IPS-NIHi7 (cell line): Measurements from ENCODE around the gene GLIS2.

Experiments used
- DNase-seq: peaks from one replicate; pipeline ENCODE4 v3.0.0; 2012; ENCODE audit warnings: mixed read lengths; ENCODE audit errors: extremely low spot score

The GLIS2 gene

DNA sequence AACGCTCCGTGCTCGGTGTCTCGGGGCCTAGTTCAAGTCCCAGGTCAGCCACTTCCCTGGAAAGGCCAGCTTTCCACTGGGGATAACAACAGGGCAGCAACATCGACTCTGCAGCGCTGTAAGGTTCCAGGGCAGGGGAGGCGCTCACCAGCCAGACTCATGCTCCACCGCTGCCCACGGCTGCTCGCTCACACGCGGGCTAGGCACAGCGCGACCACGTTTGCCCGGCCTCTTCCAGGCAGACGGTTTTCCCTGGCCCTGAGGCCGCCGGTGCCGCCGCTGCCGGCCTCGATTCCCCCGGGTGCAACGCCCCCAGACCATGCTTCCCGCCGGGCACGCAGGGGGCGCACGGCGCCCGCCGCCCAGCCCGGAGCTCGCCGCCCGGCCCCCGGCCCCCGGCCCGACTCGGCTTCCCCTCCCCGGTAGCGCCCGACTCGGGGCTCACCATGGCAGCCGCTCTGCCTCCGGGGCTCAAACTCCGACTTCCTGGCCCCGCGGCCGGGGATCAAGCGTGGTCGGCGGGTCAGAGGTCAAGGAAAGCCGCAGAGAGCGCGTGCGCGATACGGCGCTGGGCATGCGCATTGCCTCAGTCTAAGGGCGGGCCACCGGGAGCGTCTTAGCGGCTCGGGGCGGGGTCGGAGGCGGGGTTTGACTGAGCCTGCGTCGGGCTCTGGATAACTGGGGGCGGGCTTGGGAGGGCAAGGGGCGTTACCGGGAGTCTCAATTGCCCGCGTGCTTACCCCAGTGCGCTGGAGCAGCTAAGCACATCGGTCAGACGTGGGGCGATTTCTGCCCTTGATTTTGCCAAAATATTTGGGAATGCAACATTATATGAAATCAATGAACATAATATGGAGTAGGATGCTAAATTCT is 35.2 kb downstream of the GLIS2 start, which contains the start of gene PAM16:
TSS of gene PAM16 (minus strand) at position 535 of the 873 bp plus-strand sequence. CDS start at position 448, 87 bp downstream.
- peak; percentile 98 for DNase-seq

DNA sequence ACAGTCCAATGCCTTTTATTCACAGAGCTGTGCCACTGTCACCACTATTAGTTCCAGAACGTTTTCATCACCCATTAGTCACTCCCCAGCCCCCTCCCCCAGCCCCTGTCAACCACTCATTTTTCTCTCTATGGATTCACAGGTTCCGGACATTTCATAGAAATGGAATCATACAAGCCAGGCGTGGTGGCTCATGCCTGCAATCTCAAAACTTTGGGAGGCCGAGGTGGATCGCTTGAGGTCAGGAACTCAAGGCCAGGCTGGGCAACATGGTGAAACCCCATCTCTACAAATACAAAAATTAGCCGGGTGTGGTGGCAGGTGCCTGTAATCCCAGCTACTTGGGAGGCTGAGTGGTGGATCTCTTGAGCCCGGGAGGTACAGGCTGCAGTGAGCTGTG is 36.0 kb downstream of the GLIS2 start:
- DNase-seq, result no peak

DNA sequence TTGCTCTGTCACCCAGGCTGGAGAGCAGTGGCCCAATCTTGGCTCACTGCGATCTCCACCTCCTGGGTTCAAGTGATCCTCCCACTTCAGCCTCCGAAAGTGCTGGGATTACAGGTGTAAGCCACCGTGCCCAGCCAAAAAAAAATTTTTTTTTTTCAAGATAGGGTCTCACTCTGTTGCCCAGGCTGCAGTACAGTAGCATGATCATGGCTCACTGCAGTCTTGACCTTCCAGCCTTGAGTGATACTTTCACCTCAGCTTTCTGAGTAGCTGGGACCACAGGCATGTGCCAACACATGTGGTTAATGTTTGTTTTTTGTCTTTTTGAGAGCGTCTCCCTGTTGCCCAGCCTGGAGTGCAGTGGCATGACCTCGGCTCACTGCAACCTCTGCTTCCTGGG is 37.0 kb downstream of the GLIS2 start:
- no peak for DNase-seq

DNA sequence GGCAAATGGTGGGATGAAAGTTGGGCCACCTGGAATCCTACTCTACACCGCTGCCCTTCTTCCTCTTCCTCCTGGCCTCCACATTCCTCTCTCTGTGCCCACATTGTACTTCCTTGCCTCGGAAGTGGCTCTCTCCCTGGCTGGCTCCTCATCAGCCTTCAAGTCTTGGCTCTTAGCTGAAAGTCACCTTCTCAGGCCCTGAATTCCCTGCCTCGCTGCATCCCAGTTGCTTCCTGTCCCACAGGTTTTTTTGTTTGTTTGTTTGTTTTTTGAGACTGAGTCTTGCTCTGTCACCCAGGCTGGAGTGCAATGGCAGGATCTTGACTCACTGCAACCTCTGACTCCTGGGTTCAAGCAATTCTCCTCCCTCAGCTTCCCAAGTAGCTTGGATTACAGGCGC is 37.8 kb downstream of the GLIS2 start:
- no peak for DNase-seq

DNA sequence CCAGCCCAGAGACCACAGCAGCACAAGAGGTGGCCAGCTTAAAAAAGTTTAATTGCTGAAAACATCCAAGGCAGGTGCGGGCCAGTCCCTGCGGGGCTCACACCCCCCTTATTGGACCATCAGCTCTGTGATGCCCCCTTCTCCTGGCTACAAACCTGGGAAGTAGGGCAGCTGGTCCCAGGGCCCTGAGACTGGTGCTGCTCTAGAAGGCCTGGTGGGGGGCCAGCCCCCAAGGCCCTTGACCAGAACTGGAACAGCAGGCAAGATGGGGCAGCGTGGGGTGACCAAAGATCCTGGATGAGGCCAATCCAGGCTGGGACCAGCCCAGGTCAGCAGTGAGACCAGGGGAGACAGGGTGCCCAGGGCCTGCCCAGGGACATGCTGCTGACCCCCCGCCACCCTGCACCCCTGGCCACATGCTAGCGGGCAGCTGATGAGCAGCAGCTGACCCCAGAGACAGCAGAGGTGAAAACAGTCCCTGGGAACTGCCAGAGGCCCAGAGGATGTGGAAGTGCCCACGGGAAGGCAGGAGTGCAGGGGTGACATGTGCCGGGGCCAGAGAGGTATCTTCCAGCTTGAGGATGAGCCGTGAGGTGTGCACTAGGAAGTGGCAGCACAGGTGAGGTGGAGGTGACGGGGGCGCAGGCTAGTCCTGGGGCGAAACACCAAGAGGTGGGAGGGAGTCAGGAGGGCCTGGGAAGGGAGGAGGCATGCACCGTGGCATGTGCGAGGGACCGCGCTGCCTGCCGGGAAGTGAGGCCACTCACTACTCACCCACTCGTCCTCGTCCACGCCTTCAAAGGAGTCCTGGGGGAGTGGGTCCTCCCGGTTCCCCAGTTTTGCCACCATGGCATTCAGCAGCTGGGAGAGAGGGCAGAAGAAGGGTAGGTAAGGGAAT is 38.9 kb downstream of the GLIS2 start:
- DNase-seq, result no peak

DNA sequence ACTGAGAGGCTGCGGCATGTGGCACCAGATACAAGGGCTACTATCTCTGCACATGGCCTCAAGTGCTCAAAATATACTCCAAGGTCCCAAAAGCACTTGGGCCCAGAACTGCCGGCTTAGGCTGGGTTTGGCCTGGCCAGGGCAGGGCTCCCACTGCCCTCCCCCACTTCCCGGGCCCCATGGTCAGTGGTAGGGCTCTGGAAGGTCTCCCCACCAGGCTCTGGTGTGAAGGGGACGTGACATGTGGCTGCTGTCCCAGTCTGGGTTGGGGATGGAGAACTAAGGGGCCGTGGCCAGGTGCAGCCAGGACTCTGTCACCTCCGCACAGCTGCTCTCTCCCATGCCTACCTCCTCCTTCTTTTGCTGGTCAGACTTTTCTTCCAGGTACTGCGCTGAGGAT is 41.0 kb downstream of the GLIS2 start:
- DNase-seq, result no peak

DNA sequence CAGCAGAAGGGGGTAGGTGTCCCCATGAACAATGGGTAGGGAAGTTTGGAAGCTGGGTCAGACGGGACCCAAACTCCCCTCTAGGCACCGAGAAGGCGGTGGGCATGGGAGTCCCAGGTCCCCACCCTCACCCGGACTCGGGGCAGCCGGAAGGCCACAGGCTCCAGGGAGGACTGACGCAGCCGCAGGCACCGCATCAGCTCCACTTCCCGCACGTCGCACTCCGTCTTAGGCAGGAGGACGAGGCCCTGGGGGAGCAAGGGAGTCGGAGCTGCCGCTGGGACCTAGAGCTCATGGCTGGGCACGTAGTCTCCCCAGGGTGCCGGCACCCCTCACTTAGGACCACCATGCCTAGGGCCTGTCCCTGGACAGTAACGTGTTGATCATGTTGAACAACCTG is 42.4 kb downstream of the GLIS2 start:
- DNase-seq, result no peak

DNA sequence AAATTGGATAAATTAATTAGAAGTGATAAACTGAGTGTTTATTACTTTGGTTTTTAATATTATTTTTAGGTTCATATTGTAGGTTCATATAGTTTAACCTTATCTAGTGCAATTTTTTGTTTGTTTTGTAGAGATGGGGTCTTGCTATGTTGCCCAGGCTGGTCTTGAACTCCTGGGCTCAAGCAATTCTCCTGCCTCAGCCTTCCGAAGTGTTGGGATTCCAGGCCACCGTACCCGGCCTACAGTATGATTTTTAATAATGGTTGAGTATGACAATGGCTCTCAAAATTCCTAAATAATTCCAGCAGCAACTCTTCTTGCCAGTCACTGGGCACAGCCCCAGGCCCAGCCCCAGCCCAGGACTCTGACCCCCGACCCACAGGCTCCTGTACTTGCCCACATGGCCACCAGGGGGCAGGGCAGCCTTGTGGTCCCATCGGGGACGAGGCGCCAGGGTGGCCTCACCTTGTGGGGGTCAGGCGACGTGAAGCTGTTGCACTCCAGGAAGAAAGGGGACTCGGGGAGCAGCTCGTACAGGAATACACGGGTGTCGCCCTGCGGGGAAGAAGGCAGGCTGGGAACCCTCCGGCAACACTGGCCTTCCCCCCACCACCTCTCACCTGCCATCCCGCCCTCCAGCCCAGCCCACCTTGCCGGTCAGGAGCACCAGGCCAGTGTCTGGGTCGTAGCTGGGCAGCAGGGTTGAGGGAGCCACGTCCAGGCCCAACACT is 43.1 kb downstream of the GLIS2 start:
- DNase-seq, result peak; percentile 87

DNA sequence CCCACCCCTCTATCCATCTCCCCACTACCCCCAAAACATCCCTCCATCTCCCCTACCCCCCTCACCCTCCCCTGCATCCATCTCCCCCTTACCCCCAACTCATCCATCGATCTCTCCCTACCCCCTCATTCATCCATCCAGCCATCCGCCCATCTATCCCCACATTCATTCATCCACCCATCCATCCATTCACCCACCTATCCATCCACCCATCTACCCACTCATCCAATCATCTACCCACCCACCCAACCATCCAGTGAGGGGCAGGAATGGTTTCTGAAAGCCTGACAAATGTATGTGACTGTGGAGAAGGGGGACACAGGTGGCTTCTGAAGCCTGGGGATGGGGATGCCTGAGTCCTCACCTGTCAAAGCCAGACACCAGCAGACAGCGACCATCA is 44.0 kb downstream of the GLIS2 start:
- DNase-seq, result no peak

DNA sequence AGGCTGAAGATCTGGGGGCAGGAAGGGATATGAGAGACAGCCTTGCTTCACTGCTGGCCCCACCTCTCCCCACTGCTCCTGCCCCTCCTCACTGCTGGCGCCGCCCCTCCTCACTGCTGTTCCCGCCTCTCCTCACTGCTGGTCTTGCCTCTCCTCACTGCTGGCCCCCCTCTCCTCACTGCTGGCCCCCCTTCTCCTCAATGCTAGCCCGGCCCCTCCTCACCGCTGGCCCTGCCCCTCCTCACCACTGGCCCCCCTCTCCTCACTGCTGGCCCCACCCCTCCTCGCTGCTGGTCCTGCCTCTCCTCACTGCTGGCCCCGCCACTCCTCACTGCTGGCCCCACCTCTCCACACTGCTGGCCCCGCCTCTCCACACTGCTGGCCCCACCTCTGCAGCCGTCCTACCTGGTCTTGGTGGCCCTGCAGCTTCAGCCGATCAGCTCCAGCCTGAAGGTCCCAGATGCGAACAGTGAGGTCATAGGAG is 44.7 kb downstream of the GLIS2 start:
- peak; percentile 54 for DNase-seq

DNA sequence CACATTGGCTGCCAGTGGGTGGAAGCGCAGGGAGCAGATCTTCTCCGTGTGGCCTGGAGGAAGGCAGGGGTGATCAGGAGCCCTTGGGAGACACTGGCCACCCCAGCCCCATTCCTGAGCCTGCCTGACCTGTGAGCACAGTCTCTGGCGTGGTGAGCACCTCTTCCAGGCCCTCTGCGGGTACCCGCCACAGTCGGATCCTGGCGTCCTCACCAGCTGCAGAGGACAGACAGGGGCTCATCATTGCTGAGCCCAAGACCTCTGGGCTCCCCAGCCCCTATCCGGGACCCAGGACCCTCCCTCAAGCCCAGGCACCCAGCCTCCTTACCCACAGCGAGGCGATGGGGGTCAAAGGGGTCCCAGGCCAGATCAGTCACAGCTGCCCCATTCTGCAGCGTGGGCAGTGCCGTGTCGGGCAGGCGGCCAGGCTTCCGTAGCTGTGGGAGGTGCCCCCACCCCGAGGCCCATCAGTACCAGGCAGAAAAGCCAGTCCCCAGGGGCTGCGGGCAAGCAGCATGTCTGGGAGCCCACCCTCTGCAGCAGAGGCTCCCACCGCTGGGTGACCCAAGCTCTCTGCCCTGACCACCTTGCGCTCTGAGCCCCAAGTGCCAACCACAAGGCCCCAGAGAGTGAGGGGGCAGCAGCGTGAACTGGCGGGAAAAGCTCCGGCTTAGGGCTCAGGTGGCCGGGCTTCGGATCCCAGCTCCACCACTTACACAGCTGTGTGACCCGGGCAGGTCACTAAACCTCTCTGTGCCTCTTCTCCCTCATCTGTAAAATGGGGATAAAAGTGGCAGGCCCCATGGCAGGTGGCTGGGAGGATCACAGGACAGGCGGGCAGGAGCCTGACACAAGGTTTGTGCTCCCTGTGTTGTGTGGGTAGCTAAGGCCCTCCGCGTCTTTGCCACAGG is 45.4 kb downstream of the GLIS2 start:
- DNase-seq, result no peak

DNA sequence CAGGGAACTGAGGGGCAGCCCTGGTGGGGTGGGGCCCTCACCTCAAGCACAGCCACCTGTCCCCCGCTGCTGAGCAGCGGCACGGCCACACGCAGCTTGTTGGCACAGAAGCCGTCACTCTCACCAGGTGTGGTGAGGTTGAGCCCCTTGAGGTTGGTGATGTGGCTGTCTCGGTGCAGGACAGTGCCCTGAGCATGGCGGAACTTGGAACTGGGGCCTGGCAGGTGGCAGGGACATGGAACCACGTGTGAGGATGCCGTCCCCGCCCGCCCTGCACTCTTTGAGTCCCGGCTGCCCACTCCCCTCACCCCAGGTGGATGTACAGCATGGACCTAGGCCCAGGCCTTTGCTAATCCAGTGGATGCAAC is 46.1 kb downstream of the GLIS2 start:
- DNase-seq, result no peak

DNA sequence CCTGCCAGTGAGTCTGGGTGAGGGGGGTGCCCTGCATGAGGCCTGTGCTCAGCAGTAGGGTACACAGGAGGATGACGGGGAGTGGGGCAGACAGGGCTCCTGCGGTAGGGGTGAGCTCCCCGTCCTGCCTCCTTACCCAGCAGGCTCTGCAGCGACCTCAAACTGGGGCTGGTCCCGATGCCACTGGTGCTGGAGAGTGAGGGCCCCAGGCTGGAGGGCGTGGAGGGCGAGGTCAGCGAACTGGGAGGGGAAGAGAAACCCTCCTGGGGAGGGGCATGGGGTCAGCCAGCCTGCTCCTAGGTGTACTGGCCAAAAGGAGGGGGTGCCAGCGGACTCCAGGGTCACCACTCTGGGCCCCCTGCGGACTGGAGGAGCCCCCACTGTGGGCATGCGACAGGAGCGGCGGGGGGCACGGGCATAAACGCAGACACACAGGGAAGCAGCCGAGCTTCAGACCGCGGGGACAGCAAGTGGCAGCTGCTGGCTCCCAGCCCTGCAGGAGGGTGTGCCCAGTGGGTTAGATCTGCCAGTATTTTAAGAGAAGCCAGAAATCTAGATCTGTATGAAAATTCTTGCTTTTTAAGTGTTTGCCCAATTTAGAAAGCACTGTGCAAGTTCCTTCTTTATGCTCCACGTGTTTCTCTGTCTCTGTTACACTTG is 46.7 kb downstream of the GLIS2 start:
- no peak for DNase-seq

DNA sequence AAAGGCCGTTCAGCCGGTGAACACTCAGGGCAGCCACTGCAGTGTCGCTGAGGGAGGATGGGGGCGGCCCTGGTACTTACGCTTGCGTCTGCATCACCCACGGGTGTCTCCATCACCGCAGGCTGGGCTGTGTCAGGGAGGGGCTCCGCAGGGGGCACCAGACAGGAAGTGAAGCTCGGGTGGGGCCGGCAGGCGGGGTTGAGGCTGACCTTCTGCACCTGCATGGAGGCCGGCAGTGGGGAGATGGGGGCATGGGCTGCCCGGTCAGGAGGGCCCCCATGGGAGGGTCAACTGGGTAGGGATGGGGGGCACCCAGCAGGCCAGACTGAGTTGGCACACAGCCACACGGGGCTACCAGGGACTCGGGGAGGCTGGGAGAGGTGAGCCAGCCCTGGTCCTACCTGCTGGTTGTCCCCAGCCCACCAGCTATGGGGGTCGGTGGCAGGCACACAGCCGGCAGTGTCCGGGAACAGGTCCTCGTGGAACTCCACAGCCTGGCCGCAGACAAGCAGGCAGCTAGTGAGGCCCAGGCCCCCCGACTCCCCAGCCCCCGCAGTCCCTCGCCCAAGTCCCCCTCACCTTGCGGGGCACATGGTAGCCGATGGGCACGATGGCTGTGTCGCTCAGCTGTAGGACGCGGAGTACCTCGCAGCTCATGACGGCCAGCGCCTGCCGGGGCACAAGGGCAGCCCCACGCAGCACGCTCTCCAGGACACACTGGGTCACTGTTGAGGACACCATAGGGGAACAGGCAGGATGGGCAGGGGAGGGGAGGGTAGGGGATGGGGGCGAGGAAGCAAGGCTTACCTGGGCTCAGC is 48.5 kb downstream of the GLIS2 start:
- no peak for DNase-seq

DNA sequence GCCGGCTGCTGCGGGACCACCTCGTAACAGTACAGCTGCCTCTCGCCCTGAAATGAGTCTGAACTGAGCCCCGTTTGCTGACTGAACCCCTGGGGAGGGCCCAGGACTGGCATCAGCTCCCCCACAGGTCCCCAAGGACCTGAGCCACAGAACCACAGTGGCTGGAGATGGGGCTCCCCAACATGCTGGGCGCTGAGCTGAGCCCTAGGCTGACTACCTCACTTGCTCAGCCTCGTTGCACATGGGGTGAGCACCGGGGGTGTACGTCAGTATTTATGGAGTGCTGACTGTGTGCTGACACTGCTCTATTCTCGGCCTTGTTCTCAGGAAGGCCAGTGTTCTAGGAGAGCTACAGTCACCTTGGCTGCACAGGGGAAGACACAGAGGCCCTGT is 49.1 kb downstream of the GLIS2 start:
- DNase-seq, result no peak

DNA sequence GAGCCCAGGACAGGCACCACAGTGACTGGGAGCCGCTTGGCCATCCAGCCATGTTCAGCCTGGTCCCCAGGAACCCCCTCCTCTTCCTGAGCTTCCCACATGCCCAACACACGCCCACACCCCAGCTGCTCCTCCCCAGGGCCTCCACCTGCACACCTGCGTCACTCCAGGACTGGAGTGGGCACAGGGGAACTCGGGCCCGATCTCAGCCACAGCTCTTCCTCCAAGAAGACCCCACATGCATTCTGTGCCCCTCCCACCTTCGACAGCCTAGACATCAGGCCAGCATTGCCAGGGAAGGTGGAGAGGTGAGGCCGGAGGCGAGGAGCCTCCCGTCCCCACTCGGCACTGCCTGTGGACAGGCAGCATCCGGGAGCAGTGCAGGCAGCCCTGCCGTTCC is 49.7 kb downstream of the GLIS2 start:
- no peak for DNase-seq

DNA sequence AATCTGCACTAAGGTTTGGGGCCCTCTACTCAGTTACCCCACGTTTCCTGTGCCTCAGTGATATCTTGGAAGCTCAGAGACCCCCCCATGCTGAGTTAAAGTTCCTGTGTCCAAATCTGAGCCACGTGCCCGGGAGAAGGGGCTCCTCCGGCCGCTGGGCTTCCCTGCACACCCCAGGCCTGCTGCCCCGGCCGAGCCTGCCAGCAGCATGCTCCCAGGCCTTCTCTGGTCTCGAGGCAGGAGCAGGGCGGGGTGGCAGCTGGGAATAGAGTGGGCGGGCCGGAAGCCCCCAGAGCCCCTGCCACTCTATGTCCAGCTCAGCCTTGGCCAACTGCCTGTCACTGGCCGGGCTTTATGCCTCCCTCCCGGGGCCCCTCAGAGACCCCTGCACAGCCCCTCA is 50.1 kb downstream of the GLIS2 start:
- no peak for DNase-seq

DNA sequence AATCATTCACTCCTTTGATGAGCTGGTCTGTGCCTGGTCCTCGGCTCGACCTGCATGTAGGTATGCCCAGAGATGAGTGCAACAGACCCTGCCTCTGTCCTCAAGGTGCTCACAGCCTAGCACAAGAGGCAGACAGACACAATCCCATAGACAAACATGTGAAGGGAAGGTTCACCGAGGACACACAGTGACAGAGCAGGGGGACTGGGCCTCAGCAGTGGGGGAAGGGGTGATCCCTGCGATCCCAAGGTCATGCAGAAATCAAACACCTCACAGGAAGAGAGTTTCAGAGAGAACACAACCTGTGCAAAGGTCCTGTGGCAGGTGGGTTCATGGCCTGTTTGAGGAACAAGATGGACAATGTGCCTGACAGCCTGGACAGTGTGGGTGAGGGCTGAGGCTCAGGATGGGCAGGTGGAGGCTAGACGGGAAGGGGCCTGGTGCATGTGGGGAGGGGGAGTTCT is 51.6 kb downstream of the GLIS2 start:
- DNase-seq, result no peak

DNA sequence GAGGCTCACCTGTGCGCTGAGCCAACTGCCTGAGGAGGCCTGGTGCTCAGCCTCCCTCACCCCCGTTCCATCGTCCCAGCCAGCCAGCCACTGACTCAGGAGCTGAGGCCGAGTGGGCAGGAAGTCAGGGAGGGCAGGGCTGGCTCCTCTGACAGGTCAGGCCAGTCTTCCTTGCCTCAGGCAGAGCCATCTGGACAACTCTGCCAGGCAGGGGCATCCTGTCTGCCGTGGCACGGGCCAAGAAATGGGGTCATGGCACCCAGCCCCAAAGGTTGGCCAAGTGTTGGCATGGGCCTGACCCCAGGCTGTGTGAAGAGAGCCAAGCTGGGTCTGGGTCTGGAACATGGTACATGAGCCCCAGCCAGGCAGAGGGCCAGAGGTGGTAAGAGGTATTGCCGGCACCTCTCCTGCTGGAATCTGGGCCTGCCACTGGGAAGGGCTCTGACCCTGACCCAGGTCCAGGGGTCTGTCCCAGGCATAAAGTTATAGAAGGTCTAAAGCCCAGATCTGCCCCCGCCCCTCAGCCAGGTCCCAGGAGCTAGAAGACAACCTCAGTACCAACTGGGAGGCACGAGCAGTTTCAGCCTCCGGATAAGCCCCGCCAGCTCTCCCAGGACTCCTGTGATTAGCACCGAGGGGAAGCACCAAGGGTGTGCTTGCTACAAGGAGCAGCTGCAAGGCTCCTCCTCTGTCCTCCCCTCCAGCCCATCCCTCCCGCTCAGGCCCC is 53.3 kb downstream of the GLIS2 start:
- no peak for DNase-seq
